Frontal cortex (tissue), 4 donors: ENCODE results near the gene SNN. TPM values are rescaled to one million over a fixed set of nuclear protein-coding genes. Genes with fewer than 3 reads are reported as not detected.

Source experiments
- DNase-seq, 2 donors: peaks; one replicate each; pipeline ENCODE4 v3.0.0; 2012; ENCODE audit warnings: low spot score in 2 of 2
- FAIRE-seq: peaks from 2 replicates; lab custom pipeline; 2012; peaks lifted over from hg19 to GRCh38; lab: Jason Lieb, UNC
- total RNA-seq: library from RNA; depleted of rRNA; stranded (reverse); fragments of >200 nt; gene quantifications from one replicate; pipeline ENCODE4 v1.2.3, GENCODE V29; 2014
- donor health status: control.
- donor health status: control.
- donor health status: control.

The SNN gene
- total RNA-seq, 1 donor from 2014 or later, result 154 TPM

DNA sequence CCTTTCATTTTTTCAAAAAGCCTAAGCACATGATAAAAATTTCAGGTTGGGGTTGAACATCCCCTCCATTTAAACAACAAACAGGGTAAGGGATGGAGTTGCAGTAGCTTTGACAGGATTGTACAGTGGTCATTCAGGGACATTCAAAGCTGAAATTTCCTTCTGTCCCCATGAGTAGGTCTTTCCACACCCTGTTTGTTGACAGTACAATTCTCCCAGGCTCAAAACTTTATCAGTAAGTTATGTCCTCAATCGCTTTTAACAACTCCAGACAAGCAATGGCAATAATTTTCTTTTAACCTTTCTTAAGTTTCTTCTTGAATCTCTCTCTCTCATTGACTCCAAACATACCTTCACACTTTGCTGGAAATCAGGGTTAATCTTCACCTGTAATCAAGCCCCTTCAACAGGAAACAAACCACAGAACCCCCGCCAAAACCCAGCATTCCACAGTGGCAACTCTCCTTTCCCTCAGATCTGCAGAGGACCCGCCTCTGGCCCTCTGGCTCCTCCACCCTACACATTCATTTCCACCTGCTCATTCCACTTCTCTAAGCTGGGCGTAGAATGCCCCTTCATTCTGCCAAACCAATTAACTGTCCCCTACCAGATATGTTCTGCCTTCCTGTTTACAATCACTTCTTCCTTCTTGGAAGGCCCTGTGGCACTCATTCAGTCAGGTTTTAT, 53.7 kb downstream of the SNN start:
- DNase-seq (no peak), FAIRE-seq (no peak)

DNA sequence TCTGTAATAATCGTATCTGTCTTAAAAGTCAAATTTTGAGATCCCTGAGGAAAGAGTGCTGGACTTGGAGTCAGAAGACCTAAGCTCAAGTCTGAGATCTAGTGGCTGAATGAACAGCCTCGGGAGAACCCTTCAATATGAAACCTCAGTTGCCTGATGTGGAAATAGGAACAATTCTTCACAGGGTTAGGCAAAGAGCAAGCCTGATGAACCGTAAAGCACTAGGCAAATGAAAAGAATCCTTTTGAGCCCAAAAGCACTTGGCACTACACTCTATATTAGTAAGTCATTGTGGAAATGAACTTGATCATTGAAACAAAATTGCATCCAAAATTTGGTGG, 54.2 kb downstream of the SNN start:
- no peak for DNase-seq
- no peak for FAIRE-seq

DNA sequence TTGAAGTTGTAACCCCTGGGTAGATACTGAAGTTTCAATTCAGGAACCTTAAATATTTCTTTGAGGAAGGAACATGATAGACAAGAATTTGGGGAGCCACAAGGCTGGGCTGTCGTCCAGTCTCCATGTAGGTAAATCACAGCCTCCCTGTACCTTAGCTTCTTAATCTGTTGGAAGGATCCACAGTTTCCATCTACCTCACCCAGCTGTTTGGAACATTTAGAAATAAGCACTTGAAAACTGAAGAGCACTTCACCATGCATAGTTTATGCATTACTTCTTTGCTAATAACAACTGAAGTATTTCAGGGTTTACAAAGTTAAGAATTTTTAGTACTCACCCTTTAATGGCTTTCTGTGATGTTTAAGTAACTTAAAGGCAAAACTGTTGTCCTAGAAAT, 57.2 kb downstream of the SNN start:
- DNase-seq, result no peak
- no peak for FAIRE-seq

DNA sequence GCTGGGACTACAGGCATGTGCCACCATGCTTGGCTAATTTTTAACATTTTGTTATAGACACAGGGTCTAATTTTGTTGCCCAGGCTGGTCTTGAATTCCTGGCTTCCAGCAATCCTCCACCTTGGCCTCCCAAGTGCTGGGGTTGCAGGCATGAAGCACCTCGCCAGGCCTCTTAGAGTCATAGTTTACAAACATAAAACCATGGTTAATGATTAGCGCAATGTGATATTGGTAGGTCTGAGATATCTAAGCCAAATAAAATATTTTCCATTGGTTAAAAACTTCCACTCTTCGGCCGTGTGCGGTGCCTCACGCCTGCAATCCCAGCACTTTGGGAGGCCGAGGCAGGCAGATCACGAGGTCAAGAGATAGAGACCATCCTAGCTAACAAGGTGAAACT, 57.8 kb downstream of the SNN start:
- FAIRE-seq (no peak), DNase-seq (no peak)

DNA sequence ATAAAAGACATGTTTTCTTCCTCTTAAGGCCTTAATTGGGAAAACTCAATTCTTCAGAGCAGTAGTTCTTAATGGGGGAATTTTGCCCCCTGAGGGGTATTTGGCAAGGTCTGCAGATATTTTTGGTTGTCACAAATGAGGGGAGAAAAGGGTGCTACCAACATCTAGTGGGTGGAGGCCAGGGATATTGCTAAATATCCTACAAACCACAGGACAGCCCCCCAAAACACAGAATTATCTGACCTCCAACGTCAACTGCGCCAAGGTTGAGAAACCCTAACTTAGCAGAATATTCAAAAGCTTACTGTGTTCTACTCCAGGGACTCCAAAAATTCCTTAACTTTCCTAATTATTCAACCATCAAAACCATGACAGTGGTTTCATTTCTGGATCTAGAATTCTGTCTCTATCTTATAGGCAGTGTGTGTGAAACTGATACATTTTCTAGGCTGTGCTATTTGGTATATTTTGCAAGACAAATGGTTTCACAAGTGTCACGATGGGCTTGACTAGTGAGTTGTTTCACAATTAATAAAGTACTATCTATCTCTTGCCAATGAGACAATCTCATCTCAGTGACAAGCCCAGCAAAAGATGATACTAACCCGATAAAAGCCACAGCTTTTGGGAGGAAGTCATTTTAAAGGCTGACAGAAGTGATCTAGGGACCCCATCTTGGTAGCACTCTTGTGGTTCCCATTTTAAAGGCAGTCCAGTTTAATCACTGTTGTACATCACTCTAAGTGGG, 59.7 kb downstream of the SNN start:
- FAIRE-seq, result no peak
- no peak for DNase-seq

Other genes with a start within 250 kb of the SNN start
- 8.2 TPM for gene LITAF, start 81.5 kb upstream of the SNN start, total RNA-seq
- gene TXNDC11, start 74.4 kb downstream of the SNN start, total RNA-seq, result 8.6 TPM
- 37.1 TPM for gene ZC3H7A, start 128.8 kb downstream of the SNN start, total RNA-seq
- 62.4 TPM for gene RSL1D1, start 183.1 kb downstream of the SNN start, total RNA-seq
- gene GSPT1, start 247.5 kb downstream of the SNN start, total RNA-seq, result 59.9 TPM